Right renal cortex interstitium (tissue), 3 donors: ENCODE data around the gene HYAL3. TPM values are rescaled to one million over a fixed set of nuclear protein-coding genes. Genes with fewer than 3 reads are reported as not detected.
"Not testable (repeated sequence)": the region's sequence is repeated elsewhere in the genome, so short reads cannot be mapped to it uniquely, and the experiment has no call there.

Experiments
- DNase-seq, 3 donors: peaks; one replicate each; pipeline ENCODE4 v3.0.0-alpha.2; 2013; ENCODE audit warnings: low read depth in 3 of 3, low spot score in 2 of 3
- polyA plus RNA-seq, 3 donors: library from polyadenylated mRNA; unstranded; fragments of 120-200 nt; gene quantifications; one replicate each; pipeline ENCODE4 v1.2.1, GENCODE V29; 2013; ENCODE audit not compliant: insufficient read length in 3 of 3

The HYAL3 gene
- polyA plus RNA-seq, 3 donors: 2.9 to 3.2 (median 3.1) TPM

DNA sequence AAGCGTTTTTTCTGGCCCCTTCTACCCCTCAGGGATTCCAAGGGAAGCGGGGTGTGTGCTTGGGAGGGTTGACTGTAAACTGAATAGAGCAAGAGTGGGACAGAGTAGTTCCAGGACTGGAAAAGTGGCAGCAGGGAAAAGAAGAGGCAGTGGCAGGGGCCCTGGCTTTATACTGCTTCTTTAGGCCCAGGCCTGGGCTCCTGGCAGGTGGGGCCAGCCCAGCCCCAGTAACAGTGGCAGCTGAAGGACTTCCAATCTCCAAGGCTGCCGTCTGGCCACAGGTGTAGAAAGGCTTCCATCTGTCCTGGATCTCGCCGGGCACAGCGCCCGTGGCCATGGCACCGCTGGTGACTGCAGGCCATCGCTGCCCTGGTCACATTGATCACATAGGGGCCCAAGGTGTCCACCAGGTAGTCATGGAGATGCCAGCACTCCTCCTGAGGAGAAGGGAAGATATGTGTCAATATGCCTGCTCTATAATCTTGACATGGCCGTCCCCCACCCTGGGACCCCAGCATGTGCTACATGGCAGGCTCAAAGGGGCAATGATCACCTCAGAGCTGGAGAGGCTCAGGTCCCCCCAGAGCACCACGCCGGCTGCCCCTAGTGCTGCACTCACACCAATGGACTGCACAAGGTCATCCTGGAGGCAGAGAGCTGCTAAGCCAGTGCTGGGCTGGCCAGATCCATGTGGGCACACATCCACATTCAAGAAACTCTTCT, 6.0 kb downstream of the HYAL3 start:
- no peak for DNase-seq

DNA sequence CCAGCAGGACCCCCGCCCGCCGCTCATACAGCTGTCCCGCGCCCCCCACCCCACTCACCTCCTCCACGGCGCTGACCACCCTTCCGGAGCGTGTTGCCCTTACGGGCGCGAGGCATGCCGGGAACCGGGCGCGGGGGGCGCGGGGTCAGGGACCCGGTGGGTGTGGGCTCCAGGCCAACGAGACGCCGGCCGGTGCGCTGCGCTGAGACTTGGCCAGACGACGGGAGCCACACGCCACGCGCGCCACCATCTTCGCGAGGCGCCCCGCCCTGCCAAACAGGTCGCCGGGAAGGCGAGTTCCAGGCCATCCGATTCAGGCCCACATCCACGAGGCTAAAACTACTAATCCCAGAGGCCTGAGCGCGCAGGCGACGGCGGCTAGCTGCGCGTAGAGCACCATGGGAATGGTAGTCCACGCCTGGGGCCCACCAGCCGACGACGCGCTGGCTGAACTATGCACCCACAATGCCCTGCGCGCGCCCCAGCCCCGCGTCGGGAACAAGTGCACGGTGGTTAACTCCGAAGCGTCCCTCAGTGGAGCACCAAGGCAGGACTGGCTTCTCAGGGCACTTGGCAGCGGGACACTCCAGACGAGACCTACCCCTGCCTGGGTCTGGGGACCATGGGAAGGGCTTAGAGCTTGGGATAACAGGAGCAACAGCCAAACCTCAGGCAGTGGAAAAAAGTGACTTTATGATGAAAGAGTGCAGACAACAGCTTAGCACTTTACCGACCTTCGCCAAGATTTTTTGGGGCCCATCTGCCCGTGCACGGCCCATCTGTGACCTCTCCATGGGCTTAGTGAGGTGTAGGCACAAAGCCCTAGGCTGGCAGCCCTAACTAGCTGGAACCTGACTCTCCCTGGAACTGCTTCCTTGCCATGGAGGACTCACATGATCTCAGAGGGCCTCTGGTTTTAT, 6.8 kb downstream of the HYAL3 start, which contains the start of gene IFRD2:
TSS of gene IFRD2 (minus strand) at position 271 of the 920 bp plus-strand sequence. CDS start at position 116, 155 bp downstream.
- DNase-seq: peak; percentile 86 to 94 (median 87)

DNA sequence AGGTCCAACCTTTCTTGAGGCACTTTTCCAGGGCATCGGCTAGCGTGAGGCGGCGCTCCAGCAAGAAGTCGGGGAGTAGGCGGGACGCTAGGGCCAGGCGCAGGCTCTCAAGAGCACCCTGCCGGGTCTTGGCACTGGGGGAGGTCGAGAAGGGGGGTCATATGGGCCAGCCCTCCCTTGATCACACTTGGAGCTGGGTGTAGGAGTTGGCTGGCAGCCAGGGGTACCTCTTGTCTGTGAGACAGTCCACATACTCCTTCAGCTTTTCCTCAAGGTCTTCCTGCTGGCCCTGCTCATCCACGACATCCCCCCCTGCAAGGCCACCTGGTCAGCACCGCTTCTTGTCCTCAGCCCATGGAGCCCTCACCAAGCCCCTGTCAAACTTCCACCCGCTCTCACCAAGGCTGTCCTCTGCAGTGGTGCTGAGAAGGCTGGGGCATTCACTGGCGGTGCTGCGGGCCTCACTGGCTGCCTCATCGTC, 9.0 kb downstream of the HYAL3 start:
- no peak for DNase-seq

DNA sequence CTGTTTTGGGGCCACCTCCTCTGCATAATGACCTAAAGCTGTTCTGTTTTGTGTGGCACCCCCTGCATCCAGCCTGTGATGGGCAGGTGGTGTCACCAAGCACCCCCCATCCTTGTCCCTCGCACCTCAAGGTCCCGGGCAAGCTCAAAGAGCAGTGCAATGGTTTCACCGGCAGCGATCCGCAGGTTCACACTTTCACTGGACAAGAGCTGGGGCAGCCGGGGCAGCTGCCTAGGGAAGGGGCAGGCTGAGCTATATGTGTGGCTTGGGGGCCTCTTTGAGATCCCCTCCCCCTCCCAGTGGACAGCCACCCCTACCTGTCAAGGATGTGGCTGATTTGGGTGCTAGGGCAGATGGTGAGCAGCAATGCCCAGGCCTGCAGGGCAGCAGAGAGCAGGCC, 10.1 kb downstream of the HYAL3 start:
- no peak for DNase-seq

DNA sequence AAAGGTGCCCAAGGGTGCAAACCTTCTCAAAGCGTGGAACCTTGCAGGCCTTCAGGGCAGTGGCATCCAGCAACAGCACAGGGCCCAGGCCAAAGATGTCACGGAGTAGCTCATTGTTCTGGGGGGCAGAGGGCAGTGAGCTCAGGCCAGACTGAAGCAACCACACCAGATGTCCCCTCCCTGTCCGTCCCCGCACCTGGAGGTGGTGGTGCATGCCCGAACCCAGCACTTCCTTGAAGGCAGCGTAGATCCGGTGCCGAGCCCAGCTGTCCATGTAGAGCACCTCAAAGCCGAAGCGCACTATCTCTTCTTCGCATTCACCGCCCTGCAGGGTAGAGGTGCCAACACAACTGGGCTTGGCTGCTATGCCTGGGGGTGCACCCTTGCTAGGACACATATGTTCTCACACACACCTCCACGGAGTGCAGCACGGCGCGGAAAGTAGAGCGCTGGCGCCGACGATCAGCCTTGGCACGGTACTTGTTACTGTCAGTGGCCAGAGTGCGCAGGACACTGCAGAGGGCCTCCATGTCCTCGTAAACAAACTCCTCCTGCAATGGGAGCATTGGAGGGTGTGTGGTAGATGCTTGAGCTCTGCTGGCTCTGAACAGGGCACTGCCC, 10.7 kb downstream of the HYAL3 start:
- DNase-seq: no peak

DNA sequence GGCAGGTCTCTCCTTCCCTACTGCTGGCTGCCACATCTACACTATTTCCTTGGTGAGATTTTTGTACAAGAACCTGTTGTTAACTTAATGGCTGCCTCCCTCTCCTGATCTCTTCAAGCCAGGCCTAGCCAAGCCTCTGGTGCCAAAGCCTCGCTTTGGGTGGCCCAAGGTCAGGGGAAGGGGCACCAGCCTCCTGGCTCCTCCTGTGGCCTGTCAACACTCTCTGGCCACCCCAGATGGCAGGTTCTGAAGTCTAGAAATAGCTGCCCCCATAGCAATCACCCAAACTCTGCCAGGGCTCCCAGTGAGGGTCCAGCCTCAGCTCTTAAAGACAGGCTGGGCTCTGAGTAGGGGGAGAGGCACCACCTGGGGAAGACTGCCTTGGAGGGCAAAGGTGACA, 11.9 kb downstream of the HYAL3 start:
- DNase-seq: no peak

DNA sequence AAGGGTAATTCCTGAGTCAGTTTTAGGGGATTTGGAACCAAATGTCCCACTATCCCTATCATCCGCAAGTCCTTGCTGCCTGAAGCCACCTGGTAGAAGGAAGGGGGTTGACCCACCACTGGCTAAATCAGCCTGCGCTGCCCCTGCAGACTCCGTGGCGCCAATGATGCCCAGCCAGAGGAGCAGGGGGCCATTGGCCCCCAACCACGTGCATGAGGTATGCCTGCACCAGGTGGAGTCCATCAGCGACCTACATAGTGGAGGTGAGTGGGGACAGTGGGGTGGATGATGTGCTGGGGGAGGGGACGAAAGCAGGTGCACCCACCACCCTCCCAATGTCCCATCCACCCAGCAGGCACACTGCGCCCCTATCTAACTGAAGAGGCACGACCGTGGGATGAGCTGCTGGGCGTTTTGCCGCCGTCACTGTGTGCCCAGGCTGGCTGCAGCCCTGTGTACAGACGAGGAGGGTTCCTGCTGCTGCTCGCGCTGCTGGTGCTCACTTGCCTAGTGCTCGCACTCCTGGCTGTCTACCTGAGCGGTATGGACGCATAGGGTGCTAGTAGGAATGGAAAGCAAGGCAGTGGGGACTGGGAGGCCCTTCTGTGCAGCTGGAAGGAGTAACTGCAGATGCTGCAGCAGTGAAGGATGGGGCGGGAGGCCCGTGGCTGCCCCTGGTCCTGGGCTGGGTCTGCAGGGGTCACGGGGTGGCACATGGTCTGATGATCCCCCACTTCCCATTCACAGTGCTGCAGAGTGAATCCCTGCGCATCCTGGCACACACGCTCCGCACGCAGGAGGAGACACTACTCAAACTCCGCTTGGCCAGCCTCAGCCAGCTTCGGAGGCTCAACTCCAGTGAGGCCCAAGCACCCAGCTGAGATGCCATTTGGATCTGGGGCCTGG, 12.6 kb downstream of the HYAL3 start:
- DNase-seq: no peak

DNA sequence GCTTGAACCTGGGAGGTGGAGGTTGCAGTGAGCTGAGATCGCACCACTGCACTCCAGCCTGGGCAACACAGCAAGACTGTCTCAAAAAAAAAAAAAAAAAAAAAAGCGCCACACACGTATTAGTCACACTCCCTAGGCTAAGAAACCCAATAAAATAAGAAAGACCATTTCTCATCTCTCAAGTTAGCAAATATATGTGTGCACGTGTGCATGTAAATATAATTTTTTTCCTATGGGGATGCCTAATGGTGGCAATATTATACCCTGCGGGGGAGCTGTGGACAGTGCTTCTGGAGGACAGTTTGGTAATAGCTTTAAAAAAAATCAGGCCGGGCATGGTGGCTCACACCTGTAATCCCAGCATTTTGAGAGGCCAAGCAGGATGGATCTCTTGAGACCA, 15.1 kb downstream of the HYAL3 start:
- DNase-seq: not testable (repeated sequence)

DNA sequence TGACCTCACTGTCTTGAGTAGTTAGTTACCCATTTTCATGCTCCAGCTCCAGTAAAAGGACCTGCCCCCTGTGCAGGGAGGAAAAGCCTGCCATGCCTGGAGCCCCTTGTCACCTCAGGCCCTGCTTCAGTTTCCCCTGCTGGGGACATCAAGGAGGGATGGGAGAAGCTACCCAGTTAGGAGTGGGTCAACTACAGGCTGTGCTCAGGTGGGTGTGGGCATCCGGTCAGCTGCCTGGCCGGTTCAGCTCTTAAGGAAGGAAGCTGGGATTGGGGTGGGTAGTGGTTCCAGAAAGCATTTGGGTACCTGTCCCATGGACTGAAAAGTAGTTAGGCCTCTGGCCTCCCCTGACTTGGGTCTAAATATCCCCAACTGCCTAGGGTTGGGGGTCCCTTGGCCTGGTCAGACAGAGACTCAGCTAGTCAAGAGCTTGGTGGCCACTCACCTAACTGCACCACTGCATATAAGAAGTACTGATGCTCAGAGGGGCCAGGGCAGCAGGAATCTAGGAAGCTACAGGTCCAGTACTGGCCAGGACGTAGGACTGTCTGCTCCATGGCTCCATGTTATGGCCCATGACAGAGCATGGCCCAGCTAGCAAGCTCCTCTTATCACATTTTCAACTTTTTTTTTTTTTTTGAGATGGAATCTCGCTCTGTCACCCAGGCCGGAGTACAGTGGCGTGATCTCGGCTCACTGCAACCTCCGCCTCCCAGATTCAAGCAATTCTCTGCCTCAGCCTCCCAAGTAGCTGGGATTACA, 19.8 kb downstream of the HYAL3 start:
- DNase-seq: no peak

DNA sequence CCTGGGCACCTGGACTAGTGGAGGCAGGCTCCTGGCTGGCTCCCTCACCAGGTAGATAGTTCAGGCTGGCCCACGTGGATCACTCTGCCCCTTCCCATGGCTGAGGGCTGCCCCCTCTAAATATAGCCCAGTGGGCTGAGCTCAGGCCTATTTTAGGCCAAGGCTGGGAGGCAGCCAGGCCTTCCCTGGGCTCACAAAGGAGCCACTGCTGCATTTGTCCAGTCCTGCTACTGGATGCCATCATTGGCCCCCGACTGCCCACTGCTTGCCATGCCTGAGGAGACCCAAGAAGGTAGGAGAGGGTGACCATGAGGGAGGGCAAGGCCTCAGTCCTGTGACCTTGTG, 20.4 kb downstream of the HYAL3 start, which contains the start of gene LSMEM2:
TSS of gene LSMEM2 (plus strand) at position 208 of the 345 bp plus-strand sequence. CDS start at position 235, 27 bp downstream.
- no peak for DNase-seq

DNA sequence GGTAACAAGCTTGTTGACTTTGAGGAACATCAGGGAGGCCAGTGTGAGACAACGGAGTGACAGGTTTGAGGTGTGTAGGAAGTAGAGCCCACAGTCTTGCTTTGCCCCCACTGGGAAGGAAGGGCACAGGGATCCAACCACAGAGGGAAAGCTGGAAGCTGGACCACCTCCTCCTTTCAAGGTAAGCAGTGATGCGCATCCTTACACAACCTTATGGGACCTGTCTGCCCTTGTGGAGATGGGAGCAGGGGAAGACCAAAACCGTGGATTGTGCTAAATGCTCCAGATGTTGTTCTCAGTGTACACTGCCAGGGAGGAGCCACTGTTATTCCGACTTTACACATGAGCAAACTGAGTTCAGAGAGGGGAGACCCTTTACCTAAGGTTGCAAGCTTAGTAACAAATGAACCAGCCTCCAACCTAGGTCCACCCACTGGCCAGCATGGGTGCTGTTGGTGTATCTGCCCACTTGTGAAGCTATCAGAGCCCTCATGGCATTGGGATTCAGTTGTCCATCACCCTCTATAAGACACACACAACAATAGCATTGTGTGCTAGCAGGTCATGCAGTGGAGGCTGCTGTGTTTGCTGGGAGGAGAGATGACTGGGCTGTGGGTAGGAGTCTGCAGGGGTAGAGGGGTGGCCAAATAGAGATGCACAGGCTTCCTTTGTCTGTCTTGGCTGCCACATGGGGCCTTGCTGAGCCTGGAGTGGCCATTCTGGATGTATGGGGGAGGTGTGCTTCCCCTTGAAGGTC, 20.9 kb downstream of the HYAL3 start:
- no peak for DNase-seq

DNA sequence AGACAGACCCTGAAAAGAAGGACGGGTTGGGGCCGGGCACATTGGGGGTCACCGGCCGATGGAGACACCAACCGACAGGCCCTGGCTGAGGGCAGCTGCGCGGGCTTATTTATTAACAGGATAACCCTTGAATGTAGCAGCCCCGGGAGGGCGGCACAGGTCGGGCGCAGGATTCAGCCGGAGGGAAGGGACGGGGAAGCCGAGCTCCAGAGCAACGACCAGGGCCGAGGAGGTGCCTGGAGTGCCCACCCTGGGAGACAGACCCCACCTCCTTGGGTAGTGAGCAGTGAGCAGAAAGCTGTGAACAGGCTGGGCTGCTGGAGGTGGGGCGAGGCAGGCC, 22.5 kb downstream of the HYAL3 start:
- no peak for DNase-seq

DNA sequence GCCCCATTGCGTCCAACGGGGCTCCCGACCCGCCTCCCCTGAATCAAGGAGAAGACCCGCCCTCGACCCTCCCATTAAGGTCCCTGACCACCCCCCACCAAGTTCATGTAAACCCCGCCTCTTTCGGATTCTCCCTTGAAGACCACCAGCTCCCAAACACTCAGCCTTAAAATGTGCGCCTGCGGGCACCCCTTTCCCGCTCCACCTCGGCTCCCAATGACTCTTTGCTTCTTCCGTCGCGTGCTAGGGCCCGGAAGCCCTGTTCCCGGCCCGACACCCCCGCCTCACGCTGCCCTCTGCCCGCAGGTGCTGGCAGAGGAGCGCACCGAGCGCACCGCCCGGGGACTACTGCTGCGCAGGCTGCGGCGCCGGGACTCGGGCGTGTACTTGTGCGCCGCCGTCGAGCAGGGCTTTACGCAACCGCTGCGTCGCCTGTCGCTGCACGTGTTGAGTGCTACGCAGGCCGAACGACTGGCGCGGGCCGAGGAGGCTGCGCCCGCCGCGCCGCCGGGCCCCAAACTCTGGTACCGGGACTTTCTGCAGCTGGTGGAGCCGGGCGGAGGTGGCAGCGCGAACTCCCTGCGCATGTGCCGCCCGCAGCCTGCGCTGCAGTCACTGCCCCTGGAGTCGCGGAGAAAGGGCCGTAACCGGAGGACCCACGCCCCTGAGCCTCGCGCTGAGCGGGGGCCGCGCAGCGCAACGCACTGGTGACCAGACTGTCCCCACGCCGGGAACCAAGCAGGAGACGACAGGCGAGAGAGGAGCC, 23.0 kb downstream of the HYAL3 start:
- DNase-seq: no peak

DNA sequence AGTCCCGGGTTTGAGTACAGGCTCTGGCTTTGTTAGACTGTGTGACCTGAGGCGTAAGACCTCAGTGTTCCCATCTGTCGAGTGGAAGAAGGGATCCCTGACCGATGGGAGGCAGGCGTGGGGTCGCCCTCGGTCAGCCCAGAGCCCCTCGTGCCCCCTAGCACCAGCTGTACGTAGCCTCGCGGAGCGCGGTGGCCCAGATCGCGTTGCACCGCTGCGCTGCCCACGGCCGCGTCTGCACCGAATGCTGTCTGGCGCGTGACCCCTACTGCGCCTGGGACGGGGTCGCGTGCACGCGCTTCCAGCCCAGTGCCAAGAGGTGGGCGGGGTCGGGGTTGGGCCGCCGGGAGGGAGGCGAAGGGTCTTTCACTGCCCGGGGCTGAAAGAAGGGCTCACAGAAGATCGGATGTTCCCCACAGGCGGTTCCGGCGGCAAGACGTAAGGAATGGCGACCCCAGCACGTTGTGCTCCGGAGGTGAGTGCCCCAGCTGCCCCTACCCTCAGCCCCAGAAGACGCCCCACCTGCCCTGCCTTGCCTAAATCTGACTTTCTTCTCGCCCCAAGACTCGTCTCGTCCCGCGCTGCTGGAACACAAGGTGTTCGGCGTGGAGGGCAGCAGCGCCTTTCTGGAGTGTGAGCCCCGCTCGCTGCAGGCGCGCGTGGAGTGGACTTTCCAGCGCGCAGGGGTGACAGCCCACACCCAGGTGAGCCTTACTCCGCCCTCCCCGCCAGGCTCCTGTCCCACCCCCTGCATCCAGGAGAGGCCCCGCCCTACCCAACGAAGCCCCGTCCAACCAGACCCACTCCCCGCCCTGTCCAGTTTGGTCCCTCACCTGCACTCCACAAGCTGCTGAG, 23.8 kb downstream of the HYAL3 start:
- no peak for DNase-seq

DNA sequence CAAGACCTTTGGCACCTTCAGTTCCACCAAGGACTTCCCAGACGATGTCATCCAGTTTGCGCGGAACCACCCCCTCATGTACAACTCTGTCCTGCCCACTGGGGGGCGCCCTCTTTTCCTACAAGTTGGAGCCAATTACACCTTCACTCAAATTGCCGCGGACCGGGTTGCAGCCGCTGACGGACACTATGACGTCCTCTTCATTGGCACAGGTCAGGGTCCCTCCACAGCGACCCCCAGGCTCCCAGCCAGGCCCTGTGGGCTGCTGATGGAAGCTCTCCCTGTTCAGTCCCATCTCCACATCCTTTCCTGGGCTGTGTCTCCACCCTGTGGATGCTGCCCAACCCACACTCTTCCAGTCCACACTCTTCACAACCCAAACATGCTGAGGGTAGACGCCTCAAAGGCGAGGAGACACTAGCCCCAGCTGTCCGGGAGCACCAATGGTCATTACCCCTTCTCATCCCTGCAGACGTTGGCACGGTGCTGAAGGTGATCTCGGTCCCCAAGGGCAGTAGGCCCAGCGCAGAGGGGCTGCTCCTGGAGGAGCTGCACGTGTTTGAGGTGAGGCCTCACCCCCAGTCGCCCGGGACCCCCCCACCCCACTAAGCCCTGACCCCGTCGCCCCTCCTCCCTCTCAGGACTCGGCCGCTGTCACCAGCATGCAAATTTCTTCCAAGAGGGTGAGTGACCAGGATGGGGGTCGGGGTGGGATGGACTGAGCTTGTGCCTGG, 24.7 kb downstream of the HYAL3 start:
- DNase-seq: no peak

DNA sequence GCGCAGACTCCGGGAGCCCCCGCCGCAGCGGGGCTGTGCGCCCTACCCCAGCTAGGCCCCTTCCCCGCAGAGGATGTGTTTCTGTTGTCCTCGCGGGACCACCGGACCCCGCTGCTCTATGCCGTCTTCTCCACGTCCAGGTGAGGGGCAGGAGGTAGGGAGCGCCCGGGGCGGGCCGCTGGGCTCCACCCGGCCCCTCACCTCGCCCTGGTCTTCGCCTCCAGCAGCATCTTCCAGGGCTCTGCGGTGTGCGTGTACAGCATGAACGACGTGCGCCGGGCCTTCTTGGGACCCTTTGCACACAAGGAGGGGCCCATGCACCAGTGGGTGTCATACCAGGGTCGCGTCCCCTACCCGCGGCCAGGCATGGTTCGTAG, 25.5 kb downstream of the HYAL3 start:
- no peak for DNase-seq
